Measurements from ENCODE around the gene ZBTB4. TPM values are rescaled to one million over a fixed set of nuclear protein-coding genes. Genes with fewer than 3 reads are reported as not detected.
"Not testable (repeated sequence)": the region's sequence is repeated elsewhere in the genome, so short reads cannot be mapped to it uniquely, and the experiment has no call there.

Gene ZBTB4
- total RNA-seq, 1 donor from 2014 or later, result 26.8 TPM

- peaks cover 55% of the 10 kb centered on the region for H3K4me1 Mint-ChIP-seq (ENCODE audit: low read depth)
- TF ChIP-seq, protein P1, sequence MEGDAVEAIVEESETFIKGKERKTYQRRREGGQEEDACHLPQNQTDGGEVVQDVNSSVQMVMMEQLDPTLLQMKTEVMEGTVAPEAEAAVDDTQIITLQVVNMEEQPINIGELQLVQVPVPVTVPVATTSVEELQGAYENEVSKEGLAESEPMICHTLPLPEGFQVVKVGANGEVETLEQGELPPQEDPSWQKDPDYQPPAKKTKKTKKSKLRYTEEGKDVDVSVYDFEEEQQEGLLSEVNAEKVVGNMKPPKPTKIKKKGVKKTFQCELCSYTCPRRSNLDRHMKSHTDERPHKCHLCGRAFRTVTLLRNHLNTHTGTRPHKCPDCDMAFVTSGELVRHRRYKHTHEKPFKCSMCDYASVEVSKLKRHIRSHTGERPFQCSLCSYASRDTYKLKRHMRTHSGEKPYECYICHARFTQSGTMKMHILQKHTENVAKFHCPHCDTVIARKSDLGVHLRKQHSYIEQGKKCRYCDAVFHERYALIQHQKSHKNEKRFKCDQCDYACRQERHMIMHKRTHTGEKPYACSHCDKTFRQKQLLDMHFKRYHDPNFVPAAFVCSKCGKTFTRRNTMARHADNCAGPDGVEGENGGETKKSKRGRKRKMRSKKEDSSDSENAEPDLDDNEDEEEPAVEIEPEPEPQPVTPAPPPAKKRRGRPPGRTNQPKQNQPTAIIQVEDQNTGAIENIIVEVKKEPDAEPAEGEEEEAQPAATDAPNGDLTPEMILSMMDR (IDR thresholded peaks at IDR 0.05; ENCODE audit: unreplicated experiment), result peak; percentile 8
- peaks cover 4% of the 10 kb centered on the region for H3K36me3 Mint-ChIP-seq (ENCODE audit: insufficient read depth)
- H3K4me3 Mint-ChIP-seq (ENCODE audit: low read depth), result peak overlapping the region; percentile 97
- H3K27ac Mint-ChIP-seq, result peak overlapping the region; percentile 100
- H3K27me3 Mint-ChIP-seq, result no peaks in the 10 kb centered on the region
- no peaks in the 10 kb centered on the region for H3K9me3 Mint-ChIP-seq (ENCODE audit: low read depth)
- no peak for DNase-seq (ENCODE audit: low spot score, unreplicated experiment)
Observed at GRCh38 chr17:7484919-7485377, 5.5 kb upstream of the ZBTB4 start.

GRCh38 chr17:7484067-7484918 is 4.9 kb upstream of the ZBTB4 start, which contains the start of gene POLR2A:
TSS of gene POLR2A (plus strand) at chr17:7484366.
- peak within 1 kb of the TSS; percentile 100 for H3K27ac Mint-ChIP-seq
- H3K9me3 Mint-ChIP-seq (ENCODE audit: low read depth), result no peaks in the 10 kb centered on the region
- H3K4me1 Mint-ChIP-seq (ENCODE audit: low read depth), result peaks cover 56% of the 10 kb centered on the region
- TF ChIP-seq, protein P1 (IDR thresholded peaks at IDR 0.05; ENCODE audit: unreplicated experiment), result no peak
- DNase-seq (ENCODE audit: low spot score, unreplicated experiment), result peak; percentile 96
- H3K27me3 Mint-ChIP-seq, result no peaks in the 10 kb centered on the region
- H3K36me3 Mint-ChIP-seq (ENCODE audit: insufficient read depth), result peaks cover 3% of the 10 kb centered on the region
- H3K4me3 Mint-ChIP-seq (ENCODE audit: low read depth), result peak within 1 kb of the TSS; percentile 97

DNA sequence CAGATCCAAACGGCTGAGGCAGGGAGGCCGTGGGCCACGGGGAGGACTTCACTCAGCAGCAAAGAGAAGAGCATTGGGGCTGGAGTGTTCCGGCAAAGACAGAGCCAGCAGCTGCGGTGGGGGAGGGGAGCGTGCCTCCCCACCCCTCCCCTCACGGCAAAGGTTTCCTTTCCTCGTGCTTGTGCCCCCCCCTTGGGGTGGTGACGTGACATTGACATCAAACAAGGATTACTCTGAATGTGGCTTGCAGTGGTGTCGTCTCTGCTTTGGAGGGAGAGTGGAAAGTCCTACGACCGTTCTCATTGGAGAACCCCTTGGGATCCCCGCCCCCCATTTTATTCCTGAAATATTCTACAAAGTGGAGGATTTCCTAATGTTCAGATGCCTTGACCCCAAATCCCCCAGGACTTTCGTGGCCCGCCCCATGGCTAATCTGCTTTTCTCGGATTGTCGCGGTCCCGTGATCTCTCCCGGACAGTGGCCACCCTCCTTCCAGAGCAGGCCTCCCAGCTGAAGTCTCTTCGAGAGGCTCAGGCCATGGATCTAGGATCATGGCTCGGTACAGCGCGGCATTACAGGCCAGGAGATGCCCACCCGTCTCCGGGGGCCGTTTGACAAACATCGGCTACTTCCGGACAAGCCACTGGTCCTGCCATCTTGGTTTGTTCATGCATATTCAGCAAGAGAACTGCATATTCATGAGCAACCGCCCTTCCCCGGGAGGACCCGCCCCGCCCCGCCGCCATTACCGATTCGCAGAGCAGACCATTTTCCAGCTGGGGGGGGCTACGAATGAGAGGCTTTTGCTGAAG is 4.0 kb upstream of the ZBTB4 start:
- peaks cover 53% of the 10 kb centered on the region for H3K4me1 Mint-ChIP-seq (ENCODE audit: low read depth)
- no peaks in the 10 kb centered on the region for H3K9me3 Mint-ChIP-seq (ENCODE audit: low read depth)
- H3K27me3 Mint-ChIP-seq, result no peaks in the 10 kb centered on the region
- H3K4me3 Mint-ChIP-seq (ENCODE audit: low read depth), result peak overlapping the region; percentile 97
- peak; percentile 81 for DNase-seq (ENCODE audit: low spot score, unreplicated experiment)
- H3K36me3 Mint-ChIP-seq (ENCODE audit: insufficient read depth), result no peaks in the 10 kb centered on the region
- peak overlapping the region; percentile 100 for H3K27ac Mint-ChIP-seq
- TF ChIP-seq, protein P1 (IDR thresholded peaks at IDR 0.05; ENCODE audit: unreplicated experiment), result no peak

DNA sequence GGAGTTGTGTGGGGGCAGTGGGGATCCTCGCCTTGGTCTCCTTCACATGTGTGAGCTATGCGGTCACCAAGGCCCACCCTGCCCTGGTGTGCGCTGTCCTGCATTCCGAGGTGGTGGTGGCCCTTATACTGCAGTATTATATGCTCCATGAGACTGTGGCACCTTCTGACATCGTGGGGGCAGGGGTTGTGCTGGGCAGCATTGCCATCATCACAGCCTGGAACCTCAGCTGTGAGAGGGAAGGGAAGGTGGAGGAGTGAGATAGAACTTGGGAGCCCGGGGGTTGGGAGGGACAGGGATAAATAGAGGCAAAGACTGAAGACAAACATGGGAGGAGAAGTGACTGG is 3.3 kb upstream of the ZBTB4 start:
- not testable (repeated sequence) for H3K27me3 Mint-ChIP-seq; H3K9me3 Mint-ChIP-seq (ENCODE audit: low read depth); DNase-seq (ENCODE audit: low spot score, unreplicated experiment); H3K36me3 Mint-ChIP-seq (ENCODE audit: insufficient read depth)
- peak overlapping the region; percentile 97 for H3K4me3 Mint-ChIP-seq (ENCODE audit: low read depth)
- H3K27ac Mint-ChIP-seq, result peak overlapping the region; percentile 100
- peaks cover 58% of the 10 kb centered on the region for H3K4me1 Mint-ChIP-seq (ENCODE audit: low read depth)

DNA sequence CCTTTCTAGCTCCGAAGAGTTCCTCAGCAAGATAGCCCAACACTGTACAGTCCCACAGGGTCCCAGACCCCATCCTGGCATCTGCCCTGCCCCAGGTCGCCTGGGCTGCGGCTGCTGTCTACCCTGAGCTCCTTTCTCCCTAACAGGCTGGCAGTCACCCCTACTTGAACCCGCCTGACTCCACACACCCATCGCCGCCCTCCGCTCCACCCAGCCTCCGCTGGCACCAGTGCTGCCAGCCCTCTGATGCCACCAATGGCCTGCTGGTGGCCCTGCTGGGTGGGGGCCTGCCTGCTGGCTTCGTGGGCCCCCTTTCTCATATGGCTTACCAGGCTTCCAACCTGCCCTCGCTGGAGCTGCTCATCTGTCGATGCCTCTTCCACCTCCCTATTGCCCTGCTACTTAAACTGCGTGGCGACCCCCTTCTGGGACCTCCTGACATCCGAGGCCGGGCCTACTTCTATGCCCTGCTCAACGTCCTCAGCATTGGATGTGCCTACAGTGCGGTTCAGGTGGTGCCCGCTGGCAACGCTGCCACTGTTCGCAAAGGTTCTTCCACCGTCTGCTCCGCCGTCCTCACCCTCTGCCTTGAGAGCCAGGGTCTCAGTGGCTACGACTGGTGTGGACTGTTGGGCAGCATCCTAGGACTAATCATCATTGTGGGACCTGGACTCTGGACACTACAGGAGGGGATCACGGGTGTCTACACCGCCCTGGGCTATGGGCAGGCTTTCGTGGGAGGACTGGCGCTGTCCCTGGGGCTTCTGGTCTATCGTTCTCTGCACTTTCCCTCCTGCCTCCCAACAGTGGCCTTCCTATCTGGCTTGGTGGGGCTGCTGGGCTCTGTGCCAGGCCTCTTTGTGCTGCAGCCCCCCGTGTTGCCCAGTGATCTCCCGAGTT is 2.7 kb upstream of the ZBTB4 start:
- H3K4me3 Mint-ChIP-seq (ENCODE audit: low read depth), result peak overlapping the region; percentile 97
- not testable (repeated sequence) for H3K9me3 Mint-ChIP-seq (ENCODE audit: low read depth); H3K27me3 Mint-ChIP-seq; DNase-seq (ENCODE audit: low spot score, unreplicated experiment); H3K36me3 Mint-ChIP-seq (ENCODE audit: insufficient read depth)
- H3K4me1 Mint-ChIP-seq (ENCODE audit: low read depth), result peaks cover 59% of the 10 kb centered on the region
- peak overlapping the region; percentile 100 for H3K27ac Mint-ChIP-seq

- H3K36me3 Mint-ChIP-seq (ENCODE audit: insufficient read depth); H3K9me3 Mint-ChIP-seq (ENCODE audit: low read depth); H3K27me3 Mint-ChIP-seq; DNase-seq (ENCODE audit: low spot score, unreplicated experiment): not testable (repeated sequence)
- Mint-ChIP-seq H3K4me3 (ENCODE audit: low read depth) (peak within 1 kb of the TSS; percentile 95), H3K27ac (peak within 1 kb of the TSS; percentile 100), H3K4me1 (ENCODE audit: low read depth) (peaks cover 60% of the 10 kb centered on the region)
Observed at GRCh38 chr17:7481275-7481674, 1.8 kb upstream of the ZBTB4 start, which contains the start of gene SLC35G6. TSS of gene SLC35G6 (plus strand) at chr17:7481446. CDS start at chr17:7481517, 71 bp downstream.
